GM10266 (cell line): ENCODE results near the gene DYNAP.

Source experiments
- DNase-seq: peaks from one replicate; pipeline ENCODE4 v3.0.0; 2012; ENCODE audit errors: extremely low spot score
- CTCF ChIP-seq: IDR thresholded peaks from 2 replicates; pipeline ENCODE4 v1.5.1; 2012; ENCODE audit warnings: mild to moderate bottlenecking, low read depth; ENCODE audit not compliant: control insufficient read depth, insufficient read depth; ENCODE audit errors: missing control alignments

The DYNAP gene

GRCh38 chr18:54590945-54591344, at the start of gene DYNAP:
Gene DYNAP (plus strand): TSS chr18:54591245. CDS start chr18:54591283, 38 bp downstream.
- no peak for TF ChIP-seq CTCF
- DNase-seq, result no peak

- DNase-seq, result no peak
- no peak for TF ChIP-seq CTCF
These were observed 39.5 kb upstream of the DYNAP start for GRCh38 chr18:54551590-54551989.

GRCh38 chr18:54555286-54555685, 35.8 kb upstream of the DYNAP start:
- TF ChIP-seq CTCF, result no peak
- DNase-seq, result no peak

- no peak for DNase-seq
- TF ChIP-seq CTCF, result no peak
These were observed 35.0 kb upstream of the DYNAP start for GRCh38 chr18:54555996-54556395.

- TF ChIP-seq CTCF, result no peak
- no peak for DNase-seq
These were observed 33.1 kb upstream of the DYNAP start for GRCh38 chr18:54557958-54558357.

- peak; percentile 24 for DNase-seq
- TF ChIP-seq CTCF, result peak; percentile 63
These were observed 32.1 kb upstream of the DYNAP start for GRCh38 chr18:54558609-54559585.

GRCh38 chr18:54561706-54562267, 29.3 kb upstream of the DYNAP start:
- no peak for DNase-seq
- no peak for TF ChIP-seq CTCF
